ENCODE measurements around the gene ZBTB39.
"Not testable (repeated sequence)": the region's sequence is repeated elsewhere in the genome, so short reads cannot be mapped to it uniquely, and the experiment has no call there.

ZBTB39 gene

GRCh38 chr12:56999456-56999855 is 6.9 kb downstream of the ZBTB39 start:
- DNase-seq: no peak

- DNase-seq: no peak
Measured at GRCh38 chr12:56998981-56999380, 7.4 kb downstream of the ZBTB39 start.

- DNase-seq: no peak
Measured at GRCh38 chr12:56998316-56998715, 8.0 kb downstream of the ZBTB39 start.

GRCh38 chr12:56996793-56997545 is 9.4 kb downstream of the ZBTB39 start:
- no peak for DNase-seq

- DNase-seq: no peak
Measured at GRCh38 chr12:56995930-56996496, 10.3 kb downstream of the ZBTB39 start.

GRCh38 chr12:56995201-56995929 is 11.0 kb downstream of the ZBTB39 start:
- no peak for DNase-seq

- DNase-seq: no peak
Measured at GRCh38 chr12:56994231-56994746, 12.1 kb downstream of the ZBTB39 start.

GRCh38 chr12:56993346-56993745 is 13.0 kb downstream of the ZBTB39 start:
- DNase-seq: no peak

- DNase-seq: no peak
Measured at GRCh38 chr12:56991319-56992246, 14.8 kb downstream of the ZBTB39 start.

GRCh38 chr12:56990648-56991318 is 15.6 kb downstream of the ZBTB39 start:
- DNase-seq: no peak

GRCh38 chr12:56989861-56990610 is 16.3 kb downstream of the ZBTB39 start:
- no peak for DNase-seq

GRCh38 chr12:56988207-56988739 is 18.1 kb downstream of the ZBTB39 start:
- DNase-seq: no peak

- no peak for DNase-seq
Measured at GRCh38 chr12:56987551-56988053, 18.7 kb downstream of the ZBTB39 start.

- DNase-seq: no peak
Measured at GRCh38 chr12:56987011-56987410, 19.3 kb downstream of the ZBTB39 start.

GRCh38 chr12:56985714-56986113 is 20.6 kb downstream of the ZBTB39 start:
- not testable (repeated sequence) for DNase-seq

GRCh38 chr12:56983386-56983785 is 23.0 kb downstream of the ZBTB39 start:
- no peak for DNase-seq

GRCh38 chr12:56982578-56983236 is 23.6 kb downstream of the ZBTB39 start:
- not testable (repeated sequence) for DNase-seq

GRCh38 chr12:56980941-56981530 is 25.3 kb downstream of the ZBTB39 start:
- DNase-seq: no peak

GRCh38 chr12:56980268-56980667 is 26.1 kb downstream of the ZBTB39 start:
- no peak for DNase-seq

- DNase-seq: no peak
Measured at GRCh38 chr12:56979628-56980027, 26.7 kb downstream of the ZBTB39 start.
